Cardiac fibroblast (primary cell): ENCODE data around the gene TTC8.
"Not testable (repeated sequence)": the region's sequence is repeated elsewhere in the genome, so short reads cannot be mapped to it uniquely, and the experiment has no call there.

Source experiments
- DNase-seq, 2 donors: peaks; one replicate each; pipeline versions ENCODE4 v3.0.0 to v3.0.0-alpha.2; 2010; ENCODE audit warnings: low read depth in 2 of 2
- H3K4me3 ChIP-seq, 2 donors: replicated peaks in 1 of 2; 1 replicate in 1 of 2; 2 replicates in 1 of 2; pipeline ENCODE4 v1.5.1; 2011; ENCODE audit warnings: low read depth in 2 of 2, low read length in 2 of 2, mild to moderate bottlenecking in 2 of 2, moderate library complexity in 1 of 2
- TF ChIP-seq, protein P1 (sequence below): IDR thresholded peaks from one replicate; pipeline ENCODE4 v1.5.1; 2011; ENCODE audit warnings: low read depth, mild to moderate bottlenecking, low read length, inconsistent platforms

Gene TTC8

GRCh38 chr14:88824314-88825077, at the start of gene TTC8:
TSS of gene TTC8 (plus strand) at chr14:88824651. CDS start at chr14:88824708, 57 bp downstream.
- TF ChIP-seq, protein P1, sequence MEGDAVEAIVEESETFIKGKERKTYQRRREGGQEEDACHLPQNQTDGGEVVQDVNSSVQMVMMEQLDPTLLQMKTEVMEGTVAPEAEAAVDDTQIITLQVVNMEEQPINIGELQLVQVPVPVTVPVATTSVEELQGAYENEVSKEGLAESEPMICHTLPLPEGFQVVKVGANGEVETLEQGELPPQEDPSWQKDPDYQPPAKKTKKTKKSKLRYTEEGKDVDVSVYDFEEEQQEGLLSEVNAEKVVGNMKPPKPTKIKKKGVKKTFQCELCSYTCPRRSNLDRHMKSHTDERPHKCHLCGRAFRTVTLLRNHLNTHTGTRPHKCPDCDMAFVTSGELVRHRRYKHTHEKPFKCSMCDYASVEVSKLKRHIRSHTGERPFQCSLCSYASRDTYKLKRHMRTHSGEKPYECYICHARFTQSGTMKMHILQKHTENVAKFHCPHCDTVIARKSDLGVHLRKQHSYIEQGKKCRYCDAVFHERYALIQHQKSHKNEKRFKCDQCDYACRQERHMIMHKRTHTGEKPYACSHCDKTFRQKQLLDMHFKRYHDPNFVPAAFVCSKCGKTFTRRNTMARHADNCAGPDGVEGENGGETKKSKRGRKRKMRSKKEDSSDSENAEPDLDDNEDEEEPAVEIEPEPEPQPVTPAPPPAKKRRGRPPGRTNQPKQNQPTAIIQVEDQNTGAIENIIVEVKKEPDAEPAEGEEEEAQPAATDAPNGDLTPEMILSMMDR, result no peak
- peak; percentile 94 for DNase-seq
- peak within 1 kb of the TSS; percentile 72 to 79 for H3K4me3 ChIP-seq

GRCh38 chr14:88775532-88775931, 48.9 kb upstream of the TTC8 start:
- DNase-seq, result no peak

GRCh38 chr14:88785911-88786310, 38.5 kb upstream of the TTC8 start:
- TF ChIP-seq, protein P1, result no peak

More at GRCh38 chr14:88775532-88775931, 48.9 kb upstream of the TTC8 start:
- TF ChIP-seq, protein P1, result no peak
- no peak overlapping the region for H3K4me3 ChIP-seq

DNA sequence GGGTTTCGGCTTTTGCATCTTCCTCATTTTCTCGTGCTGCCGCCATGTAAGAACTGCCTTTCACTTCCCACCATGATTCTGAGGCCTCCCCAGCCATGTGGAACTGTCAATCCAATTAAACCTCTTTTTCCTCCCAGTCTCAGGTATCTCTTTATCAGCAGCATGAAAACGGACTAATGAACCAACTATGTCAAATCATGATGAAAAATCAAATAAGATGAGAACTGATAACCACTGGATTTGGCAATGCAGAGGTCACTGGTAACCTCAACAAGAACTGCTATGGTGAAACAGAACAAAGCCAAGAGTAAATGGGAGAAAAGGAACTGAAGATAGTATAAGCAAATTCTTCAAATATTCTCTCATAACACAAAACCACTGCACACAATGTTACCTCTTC, 37.7 kb upstream of the TTC8 start:
- DNase-seq, result no peak
- H3K4me3 ChIP-seq, result no peak overlapping the region
- TF ChIP-seq, protein P1, result no peak

More at GRCh38 chr14:88785911-88786310, 38.5 kb upstream of the TTC8 start:
- no peak for DNase-seq
- no peak overlapping the region for H3K4me3 ChIP-seq

- H3K4me3 ChIP-seq, DNase-seq: not testable (repeated sequence)
These were observed 34.9 kb upstream of the TTC8 start for GRCh38 chr14:88789573-88789972.

- H3K4me3 ChIP-seq, result no peak overlapping the region
- TF ChIP-seq, protein P1, result no peak
- no peak for DNase-seq
These were observed 33.8 kb upstream of the TTC8 start for GRCh38 chr14:88790501-88791251.

DNA sequence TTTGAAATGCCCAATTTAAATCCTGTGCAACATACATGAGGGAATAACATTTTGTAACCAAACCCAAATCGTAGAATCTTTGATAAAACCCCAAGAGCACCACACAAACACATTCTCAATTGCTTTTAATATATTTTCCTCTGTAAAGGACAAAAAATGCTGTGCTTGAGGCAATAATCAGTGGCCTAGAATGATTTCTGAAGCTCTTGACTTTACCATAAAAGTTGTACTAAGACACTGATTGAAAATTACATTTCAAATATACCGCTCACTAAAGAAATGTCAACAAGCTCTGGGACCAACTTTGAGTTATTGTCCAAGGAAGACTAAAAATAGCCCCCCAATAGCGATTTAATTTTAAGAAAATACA, 33.2 kb upstream of the TTC8 start:
- H3K4me3 ChIP-seq, result no peak overlapping the region
- DNase-seq, result no peak
- TF ChIP-seq, protein P1, result no peak
